H1 (cell line): ENCODE results near the gene UGT1A7. TPM values are rescaled to one million over a fixed set of nuclear protein-coding genes. Genes with fewer than 3 reads are reported as not detected.

Experiments used
- BCL11A ChIP-seq, 2 experiments: IDR thresholded peaks; one replicate each; pipeline ENCODE4 v1.6.1; 2011; ENCODE audit warnings: low read depth in 2 of 2, low read length in 2 of 2, mild to moderate bottlenecking in 2 of 2
- polyA plus RNA-seq, 7 experiments: library from polyadenylated mRNA; depleted of rRNA in 3 of 7; stranded (reverse) in 5 of 7; unstranded in 2 of 7; fragments of >200 nt in 5 of 7; fragments of 200-250 nt in 2 of 7; gene quantifications; 1 replicate in 5 of 7; 2 replicates in 1 of 7; 4 replicates in 1 of 7; pipeline versions ENCODE4 v1.2.1 to v1.2.3, GENCODE V29; 2011 to 2013; ENCODE audit warnings: missing spikeins in 2 of 7, mixed read lengths in 2 of 7
- total RNA-seq: library from RNA; stranded (reverse); fragmentation: NEBNext Ultra II Directional; extraction: Animal tissue kit (Norgen Biotek cat#: 25700); gene quantifications from 2 replicates; pipeline ENCODE4 v1.2.1, GENCODE V29; 2021
- TF ChIP-seq, protein P1 (sequence below): IDR thresholded peaks from 2 replicates; pipeline ENCODE4 v1.6.1; 2012; ENCODE audit warnings: inconsistent platforms

Gene UGT1A7
- total and polyA plus RNA-seq, 2 of the 8 experiments (the other 6 are each of a cell fraction or from before 2014, with no cell fraction given), result not detected

DNA sequence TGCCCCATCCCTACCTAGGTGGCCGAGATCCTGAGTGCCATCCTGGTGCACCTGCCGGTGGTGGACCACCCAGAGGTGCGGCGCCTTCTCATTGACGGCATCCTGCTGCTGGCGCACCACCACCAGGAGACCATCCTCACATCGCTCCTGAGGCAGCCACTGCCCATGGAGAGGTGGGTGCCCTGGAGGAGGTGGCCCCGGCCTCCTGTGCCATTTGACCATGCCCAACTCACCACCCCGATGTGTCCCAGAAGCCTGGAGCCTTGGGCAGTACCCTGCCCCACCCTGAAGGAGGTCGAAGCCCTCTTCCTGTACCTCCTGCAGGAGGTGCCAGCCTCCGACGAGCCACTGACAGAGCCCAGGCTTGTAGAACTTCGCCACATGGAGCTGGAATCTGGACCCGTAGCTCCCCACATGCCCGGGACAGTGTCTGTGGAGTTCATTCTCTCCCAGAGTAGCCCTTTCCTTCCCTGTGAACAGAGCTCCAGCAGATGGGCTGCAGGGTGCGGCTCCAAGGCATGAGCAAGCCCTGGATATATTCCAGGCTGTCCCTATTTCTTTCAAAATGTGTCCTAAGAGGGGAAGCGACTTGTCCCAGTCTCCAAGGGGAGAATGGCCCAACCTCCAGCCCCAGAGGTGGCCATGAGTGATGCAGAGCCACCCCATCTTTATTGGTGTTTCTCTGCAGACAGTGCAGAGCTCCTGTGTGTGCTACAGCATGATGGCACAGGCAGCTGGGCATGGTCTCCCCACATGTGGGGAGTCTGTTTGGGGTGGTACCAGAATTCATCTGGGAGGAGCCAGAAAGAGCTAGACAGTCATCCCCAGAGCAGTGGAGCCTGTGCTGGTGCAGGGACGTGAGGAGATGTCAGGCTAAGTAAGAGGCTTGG lies 138.4 kb downstream of the UGT1A7 start (continued):
- TF ChIP-seq, protein P1, sequence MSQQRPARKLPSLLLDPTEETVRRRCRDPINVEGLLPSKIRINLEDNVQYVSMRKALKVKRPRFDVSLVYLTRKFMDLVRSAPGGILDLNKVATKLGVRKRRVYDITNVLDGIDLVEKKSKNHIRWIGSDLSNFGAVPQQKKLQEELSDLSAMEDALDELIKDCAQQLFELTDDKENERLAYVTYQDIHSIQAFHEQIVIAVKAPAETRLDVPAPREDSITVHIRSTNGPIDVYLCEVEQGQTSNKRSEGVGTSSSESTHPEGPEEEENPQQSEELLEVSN, result no peak
- no peak for TF ChIP-seq BCL11A (IDR thresholded peaks at IDR 0.05; ENCODE audit: low read depth in 2 of 2, low read length in 2 of 2)
